Measurements from ENCODE around the gene GNAI1.

DNA sequence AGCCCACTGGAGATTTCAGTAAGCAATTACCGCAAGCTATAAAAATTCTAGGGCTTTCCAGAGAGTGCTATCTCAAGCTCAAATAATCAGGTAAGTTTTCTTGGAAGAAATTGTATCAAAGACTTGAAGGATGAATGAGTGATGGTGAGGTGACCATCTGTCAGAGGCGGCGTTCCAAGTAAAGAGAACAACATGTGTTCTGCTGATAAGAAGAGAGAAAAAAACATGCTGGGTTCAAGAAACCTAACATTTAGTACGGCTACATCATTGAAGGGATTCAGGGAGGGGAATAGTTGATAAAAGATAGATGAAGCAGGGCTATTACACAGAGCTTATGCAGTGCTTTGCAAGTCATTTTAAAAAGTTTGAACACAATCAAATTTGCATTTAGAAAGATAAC is 100.7 kb downstream of the GNAI1 start:
- TF ChIP-seq, protein P1, sequence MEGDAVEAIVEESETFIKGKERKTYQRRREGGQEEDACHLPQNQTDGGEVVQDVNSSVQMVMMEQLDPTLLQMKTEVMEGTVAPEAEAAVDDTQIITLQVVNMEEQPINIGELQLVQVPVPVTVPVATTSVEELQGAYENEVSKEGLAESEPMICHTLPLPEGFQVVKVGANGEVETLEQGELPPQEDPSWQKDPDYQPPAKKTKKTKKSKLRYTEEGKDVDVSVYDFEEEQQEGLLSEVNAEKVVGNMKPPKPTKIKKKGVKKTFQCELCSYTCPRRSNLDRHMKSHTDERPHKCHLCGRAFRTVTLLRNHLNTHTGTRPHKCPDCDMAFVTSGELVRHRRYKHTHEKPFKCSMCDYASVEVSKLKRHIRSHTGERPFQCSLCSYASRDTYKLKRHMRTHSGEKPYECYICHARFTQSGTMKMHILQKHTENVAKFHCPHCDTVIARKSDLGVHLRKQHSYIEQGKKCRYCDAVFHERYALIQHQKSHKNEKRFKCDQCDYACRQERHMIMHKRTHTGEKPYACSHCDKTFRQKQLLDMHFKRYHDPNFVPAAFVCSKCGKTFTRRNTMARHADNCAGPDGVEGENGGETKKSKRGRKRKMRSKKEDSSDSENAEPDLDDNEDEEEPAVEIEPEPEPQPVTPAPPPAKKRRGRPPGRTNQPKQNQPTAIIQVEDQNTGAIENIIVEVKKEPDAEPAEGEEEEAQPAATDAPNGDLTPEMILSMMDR (IDR thresholded peaks at IDR 0.05; ENCODE audit: low read length): no peak
- TF ChIP-seq EZH2 (optimal IDR thresholded peaks at IDR 0.05; ENCODE audit: low read depth, low read length): no peak
